Kidney (tissue), 14 donors: ENCODE data around the gene NOTUM. TPM values are rescaled to one million over a fixed set of nuclear protein-coding genes. Genes with fewer than 3 reads are reported as not detected.

Experiments used
- DNase-seq, 5 donors: peaks; one replicate each; pipeline ENCODE4 v3.0.0-alpha.2; 2013 to 2020
- FAIRE-seq: peaks from 2 replicates; lab custom pipeline; 2012; peaks lifted over from hg19 to GRCh38; lab: Jason Lieb, UNC
- H3K27ac ChIP-seq, 2 donors: one replicate each; pipeline ENCODE4 v1.7.0; 2013; ENCODE audit warnings: low read depth in 2 of 2, low read length in 2 of 2, inconsistent platforms in 1 of 2
- H3K27me3 ChIP-seq: one replicate; pipeline ENCODE4 v1.7.1; 2013; ENCODE audit warnings: low read length, inconsistent platforms; ENCODE audit not compliant: control insufficient read depth, insufficient read depth
- H3K36me3 ChIP-seq, 3 donors: one replicate each; pipeline versions ENCODE4 v1.7.0 to v1.7.1; 2013; ENCODE audit warnings: low read length in 3 of 3, control low read depth in 1 of 3, inconsistent platforms in 1 of 3; ENCODE audit not compliant: insufficient read depth in 3 of 3, control insufficient read depth in 2 of 3
- H3K4me1 ChIP-seq, 3 donors: one replicate each; pipeline versions ENCODE4 v1.7.0 to v1.7.1; 2013; ENCODE audit warnings: low read length in 3 of 3, inconsistent platforms in 1 of 3, low read depth in 1 of 3; ENCODE audit not compliant: control insufficient read depth in 2 of 3, insufficient read depth in 2 of 3
- H3K4me3 ChIP-seq, 3 donors: one replicate each; pipeline versions ENCODE4 v1.7.0 to v1.8.1; 2013; ENCODE audit warnings: low read length in 3 of 3, control low read depth in 1 of 3, inconsistent platforms in 1 of 3
- H3K9ac ChIP-seq, 3 donors: one replicate each; pipeline versions ENCODE4 v1.7.0 to v1.7.1; 2013; ENCODE audit warnings: low read length in 3 of 3, control low read depth in 1 of 3, inconsistent platforms in 1 of 3
- H3K9me3 ChIP-seq, 3 donors: one replicate each; pipeline versions ENCODE4 v1.7.0 to v1.7.1; 2013; ENCODE audit warnings: low read length in 3 of 3, control low read depth in 1 of 3, inconsistent platforms in 1 of 3; ENCODE audit not compliant: control insufficient read depth in 2 of 3, insufficient read depth in 1 of 3
- CTCF ChIP-seq: IDR thresholded peaks from 3 replicates; pipeline ENCODE4 v1.5.1; 2012; ENCODE audit warnings: mild to moderate bottlenecking, moderate library complexity, borderline replicate concordance; ENCODE audit not compliant: insufficient read depth; ENCODE audit errors: extremely low read depth
- intact Hi-C: fragments of 100-400 bp; cut with DNase I; formaldehyde crosslinking; loops from one replicate; pipeline ENCODE4 v1.11.1; 2022
- polyA plus RNA-seq: library from polyadenylated mRNA; stranded (reverse); fragments of 350-450 nt; fragmentation: Illumina TruSeq; extraction: RNeasy Lipid Tissue Mini Kit (QIAGEN cat#74804); gene quantifications from one replicate; pipeline ENCODE4 v1.2.3, GENCODE V29; 2014; ENCODE audit warnings: low read depth, low replicate concordance; ENCODE audit not compliant: insufficient read depth
- total RNA-seq: library from RNA; stranded (reverse); fragmentation: NEBNext Ultra II Directional; extraction: Animal tissue kit (Norgen Biotek cat#: 25700); gene quantifications from one replicate; pipeline ENCODE4 v1.2.1, GENCODE V29; 2021
- donor health status: control.
- donor health status: control.
- donor health status: control.
- donor health status: control.
- donor health status: control.
- donor health status: DM: yes; HTN: yes; CAD: no.
- donor health status: Normal renal cell carcinoma (clear cell type).

The NOTUM gene
- total and polyA plus RNA-seq, 2 donors from 2014 or later = not detected

- peaks cover 0 to 10% (median 0%) of the 10 kb centered on the region in 3 donors for H3K4me1 ChIP-seq
- H3K9ac ChIP-seq = no peak overlapping the region
- FAIRE-seq = no peak
- H3K27me3 ChIP-seq = no peaks in the 10 kb centered on the region
- H3K4me3 ChIP-seq = no peak overlapping the region
- no peak for TF ChIP-seq CTCF
- H3K9me3 ChIP-seq = peaks cover 0 to 1% (median 0%) of the 10 kb centered on the region in 3 donors
- DNase-seq = no peak
- H3K27ac ChIP-seq = no peak overlapping the region
- no peaks in the 10 kb centered on the region for H3K36me3 ChIP-seq
- intact Hi-C loops = loop anchor here (10.0 kb wide), 1 partner anchor 46 kb away; no protein-coding TSS in a partner anchor
These were observed 7.4 kb upstream of the NOTUM start for GRCh38 chr17:81968396-81968745.

GRCh38 chr17:81967533-81968395, 6.8 kb upstream of the NOTUM start:
- Histone ChIP-seq H3K4me3 (no peak overlapping the region), H3K27me3 (peaks cover 4% of the 10 kb centered on the region), H3K9ac (no peak overlapping the region), H3K4me1 (peaks cover 0 to 10% (median 0%) of the 10 kb centered on the region in 3 donors), H3K9me3 (no peaks in the 10 kb centered on the region), H3K36me3 (no peaks in the 10 kb centered on the region), H3K27ac (no peak overlapping the region)
- intact Hi-C loops = loop anchor here (10.0 kb wide), 1 partner anchor 47 kb away; no protein-coding TSS in a partner anchor
- TF ChIP-seq CTCF = no peak
- FAIRE-seq (no peak), DNase-seq (peak; percentile 82 to 91 (median 90))

- no peak for TF ChIP-seq CTCF
- no peak overlapping the region for H3K27ac ChIP-seq
- DNase-seq = no peak
- FAIRE-seq = no peak
- H3K4me3 ChIP-seq = no peak overlapping the region
- peaks cover 0 to 10% (median 0%) of the 10 kb centered on the region in 3 donors for H3K4me1 ChIP-seq
- H3K9ac ChIP-seq = no peak overlapping the region
- no peaks in the 10 kb centered on the region for H3K9me3 ChIP-seq
- H3K27me3 ChIP-seq = peaks cover 4% of the 10 kb centered on the region
- intact Hi-C loops = loop anchor here (10.0 kb wide), 1 partner anchor 48 kb away; no protein-coding TSS in a partner anchor
- no peaks in the 10 kb centered on the region for H3K36me3 ChIP-seq
These were observed 6.2 kb upstream of the NOTUM start for GRCh38 chr17:81967244-81967532.
